MM.1S (cell line): Measurements from ENCODE around the gene ZSCAN30.

ENCODE experiments used
- DNase-seq: peaks from one replicate; pipeline ENCODE4 v3.0.0-alpha.2; 2015
- H2AFZ ChIP-seq: fragments of 300-600 bp; sonication (generic); 2 replicates; pipeline ENCODE4 v1.6.0; 2016; ENCODE audit warnings: antibody characterized with exemption, low read length
- H3F3A ChIP-seq: fragments of 300-600 bp; sonication (generic); 2 replicates; pipeline ENCODE4 v1.6.1; 2016; ENCODE audit warnings: mild to moderate bottlenecking, antibody characterized with exemption, low read length, moderate library complexity, mixed read lengths; ENCODE audit not compliant: insufficient read depth
- H3K27ac ChIP-seq: fragments of 300-600 bp; sonication (generic); 2 replicates; pipeline ENCODE4 v1.5.1; 2016; ENCODE audit warnings: mild to moderate bottlenecking, low read length
- H3K27me3 ChIP-seq: fragments of 300-600 bp; sonication (generic); replicated peaks from 2 replicates; pipeline ENCODE4 v1.6.0; 2016; ENCODE audit warnings: low read length; ENCODE audit not compliant: insufficient read depth
- H3K36me3 ChIP-seq: fragments of 300-600 bp; sonication (generic); replicated peaks from 2 replicates; pipeline ENCODE4 v1.6.1; 2016; ENCODE audit warnings: mild to moderate bottlenecking, low read length, mixed read lengths; ENCODE audit not compliant: insufficient read depth
- H3K4me1 ChIP-seq: fragments of 300-600 bp; sonication (generic); 2 replicates; pipeline ENCODE4 v1.6.1; 2016; ENCODE audit warnings: low read length, mixed read lengths
- H3K4me2 ChIP-seq: fragments of 300-600 bp; sonication (generic); 2 replicates; pipeline ENCODE4 v1.6.0; 2016; ENCODE audit warnings: low read depth, low read length
- H3K4me3 ChIP-seq: fragments of 300-600 bp; sonication (generic); 2 replicates; pipeline ENCODE4 v1.5.1; 2016; ENCODE audit warnings: low read length, mixed read lengths
- H3K79me2 ChIP-seq: fragments of 300-600 bp; sonication (generic); 2 replicates; pipeline ENCODE4 v1.6.1; 2016; ENCODE audit warnings: mixed run types, low read length, mixed read lengths
- H3K9ac ChIP-seq: fragments of 300-600 bp; sonication (generic); 2 replicates; pipeline ENCODE4 v1.6.1; 2016; ENCODE audit warnings: low read length, mixed read lengths
- H3K9me2 ChIP-seq: fragments of 300-600 bp; sonication (generic); replicated peaks from 2 replicates; pipeline ENCODE4 v1.6.1; 2016; ENCODE audit warnings: mild to moderate bottlenecking, low read length, mixed read lengths; ENCODE audit not compliant: insufficient read depth
- H3K9me3 ChIP-seq: fragments of 300-600 bp; sonication (generic); replicated peaks from 2 replicates; pipeline ENCODE4 v1.6.1; 2016; ENCODE audit warnings: mild to moderate bottlenecking, low read length, mixed read lengths; ENCODE audit not compliant: insufficient read depth
- H4K20me1 ChIP-seq: fragments of 300-600 bp; sonication (generic); 2 replicates; pipeline ENCODE4 v1.6.1; 2016; ENCODE audit warnings: mild to moderate bottlenecking, low read length, moderate library complexity, mixed read lengths; ENCODE audit not compliant: insufficient read depth
- CTCF ChIP-seq: fragments of 300-600 bp; sonication (generic); IDR thresholded peaks from 2 replicates; pipeline ENCODE4 v1.5.1; 2016; ENCODE audit warnings: antibody characterized with exemption, low read length, mixed read lengths
- EZH2 ChIP-seq: fragments of 300-600 bp; sonication (generic); optimal IDR thresholded peaks from 2 replicates; pipeline ENCODE3; 2017; ENCODE audit warnings: low read depth, mild to moderate bottlenecking, antibody characterized with exemption, low read length, mixed read lengths
- EZH2phosphoT487 ChIP-seq: fragments of 300-600 bp; sonication (generic); IDR thresholded peaks from 2 replicates; pipeline ENCODE4 v1.6.1; 2018; ENCODE audit warnings: antibody characterized with exemption, low read length

ZSCAN30 gene

DNA sequence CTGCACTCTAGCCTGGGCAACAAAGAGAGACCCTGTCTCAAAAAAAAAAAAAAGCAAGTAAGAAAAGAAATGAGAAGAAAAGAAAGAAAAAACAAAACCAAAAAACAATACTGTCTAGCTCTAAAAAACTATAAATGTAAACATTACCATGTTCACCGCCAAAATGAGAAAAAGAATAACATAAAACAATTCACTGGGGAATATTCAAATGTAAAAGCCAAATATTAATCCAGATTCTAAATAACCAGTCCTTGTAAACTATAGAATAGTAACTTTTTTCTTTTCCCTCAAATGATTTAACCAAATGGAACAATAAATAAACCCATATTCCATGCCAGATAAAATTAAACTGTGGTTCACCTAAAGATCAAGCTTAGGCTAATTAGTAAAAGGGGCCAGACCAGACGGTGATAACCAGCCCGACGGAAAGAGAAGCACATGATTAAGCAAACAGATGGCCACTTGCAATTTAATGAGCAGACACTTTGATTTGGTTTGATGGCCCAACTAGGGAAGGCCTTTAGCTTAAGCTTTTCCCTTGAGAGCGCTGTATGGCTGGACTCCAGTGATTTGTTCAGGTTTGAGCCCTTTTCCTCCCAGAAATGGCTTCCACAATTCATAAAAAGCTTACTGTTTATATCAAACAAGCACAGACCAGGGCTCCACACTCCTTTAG lies 88.6 kb downstream of the ZSCAN30 start:
- TF ChIP-seq EZH2phosphoT487 (no peak), CTCF (no peak), EZH2 (no peak)
- no peak overlapping the region for H3K4me2 ChIP-seq
- H3F3A ChIP-seq: no peaks in the 10 kb centered on the region
- H3K9me3 ChIP-seq: no peaks in the 10 kb centered on the region
- H3K36me3 ChIP-seq: no peaks in the 10 kb centered on the region
- H3K79me2 ChIP-seq: no peaks in the 10 kb centered on the region
- no peak overlapping the region for H3K4me3 ChIP-seq
- no peak overlapping the region for H3K27ac ChIP-seq
- no peaks in the 10 kb centered on the region for H4K20me1 ChIP-seq
- no peaks in the 10 kb centered on the region for H3K27me3 ChIP-seq
- no peak for DNase-seq
- H3K9me2 ChIP-seq: no peaks in the 10 kb centered on the region
- no peak overlapping the region for H3K9ac ChIP-seq
- H2AFZ ChIP-seq: no peak overlapping the region
- no peaks in the 10 kb centered on the region for H3K4me1 ChIP-seq
